HepG2 (cell line): ENCODE results near the gene TNK1. TPM values are rescaled to one million over a fixed set of nuclear protein-coding genes. Genes with fewer than 3 reads are reported as not detected.

Experiments used
- ATAC-seq: fragments of 200-7000 bp; cut with Tn5 transposase; 3 replicates; pipeline ENCODE4 v1.9.1; 2020; ENCODE audit warnings: mild to moderate bottlenecking, moderate library complexity
- BruUV-seq: library from RNA; stranded (reverse); fragments of 400-500 nt; replicated peaks from 2 replicates; lab custom pipeline; 2021; lab: Mats Ljungman, UMichigan
- CTCF ChIA-PET: fragments of 300-600 bp; formaldehyde crosslinking; extraction: SDS; loops from one replicate; lab custom pipeline; 2021; ENCODE audit warnings: low total read pairs, inconsistent platforms, low intra/inter-chr PET ratio; lab: Yijun Ruan, JAX
- POLR2A ChIA-PET: fragments of 350-600 bp; sonication (Branson Sonifier 250); formaldehyde crosslinking; loops from one replicate; lab custom pipeline; 2020; ENCODE audit warnings: antibody characterized with exemption, inconsistent platforms; lab: Yijun Ruan, JAX
- DNase-seq: peaks from one replicate; pipeline ENCODE4 v3.0.0-alpha.2; 2015; ENCODE audit warnings: low spot score
- FAIRE-seq: peaks from 3 replicates; lab custom pipeline; 2011; peaks lifted over from hg19 to GRCh38; lab: Jason Lieb, UNC
- H2AFZ ChIP-seq: one replicate; pipeline ENCODE4 v1.6.1; 2011; ENCODE audit warnings: low read length, inconsistent platforms
- H3K27ac ChIP-seq: fragments of 300-600 bp; 3 replicates; pipeline ENCODE4 v1.8.0; 2011; ENCODE audit warnings: mixed run types, mild to moderate bottlenecking, mixed read lengths, low read length, inconsistent platforms; ENCODE audit not compliant: insufficient read depth; ENCODE audit errors: extremely low read length
- H3K27me3 ChIP-seq, 2 experiments: fragments of 200-600 bp in 1 of 2; 2 replicates in 1 of 2; 3 replicates in 1 of 2; pipeline versions ENCODE4 v1.6.0 to v1.8.0; 2011; ENCODE audit warnings: low read length in 2 of 2, mild to moderate bottlenecking in 2 of 2, moderate library complexity in 2 of 2, inconsistent platforms in 1 of 2; ENCODE audit not compliant: insufficient read depth in 2 of 2, control insufficient read depth in 1 of 2
- H3K36me3 ChIP-seq, 2 experiments: fragments of 200-600 bp in 1 of 2; replicated peaks in 1 of 2; 2 replicates in 1 of 2; 3 replicates in 1 of 2; pipeline versions ENCODE4 v1.5.1 to v1.8.0; 2011; ENCODE audit warnings: low read length in 2 of 2, inconsistent platforms in 1 of 2; ENCODE audit not compliant: insufficient read depth in 2 of 2, control insufficient read depth in 1 of 2
- H3K4me1 ChIP-seq: 2 replicates; pipeline ENCODE4 v1.5.1; 2012; ENCODE audit warnings: low read length, inconsistent platforms; ENCODE audit not compliant: insufficient read depth
- H3K4me2 ChIP-seq: 2 replicates; pipeline ENCODE4 v1.6.0; 2011; ENCODE audit warnings: low read depth, low read length, inconsistent platforms
- H3K4me3 ChIP-seq, 3 experiments: fragments of 200-600 bp in 1 of 3; sonication (generic), shearing (Covaris generic) in 1 of 3; replicated peaks in 1 of 3; 2 replicates each; pipeline ENCODE4 v1.5.1; 2011 to 2016; ENCODE audit warnings: low read length in 3 of 3, inconsistent platforms in 2 of 3, low read depth in 2 of 3, mild to moderate bottlenecking in 2 of 3, control low read depth in 1 of 3, mixed read lengths in 1 of 3; ENCODE audit not compliant: insufficient read depth in 1 of 3
- H3K79me2 ChIP-seq: one replicate; pipeline ENCODE4 v1.6.1; 2011; ENCODE audit warnings: low read length, inconsistent platforms; ENCODE audit not compliant: insufficient read depth
- H3K9ac ChIP-seq: 2 replicates; pipeline ENCODE4 v1.6.0; 2011; ENCODE audit warnings: mild to moderate bottlenecking, low read depth, low read length, inconsistent platforms; ENCODE audit not compliant: insufficient read depth
- H3K9me3 ChIP-seq: 2 replicates; pipeline ENCODE4 v1.5.1; 2012; ENCODE audit warnings: mild to moderate bottlenecking, low read length
- H4K20me1 ChIP-seq: 2 replicates; pipeline ENCODE4 v1.6.0; 2011; ENCODE audit warnings: inconsistent platforms, mild to moderate bottlenecking, low read length, moderate library complexity; ENCODE audit not compliant: insufficient read depth
- CEBPB ChIP-seq: IDR thresholded peaks from 2 replicates; pipeline ENCODE4 v1.6.1; 2011; ENCODE audit warnings: low read depth, low read length, improper control_type of control experiment, borderline replicate concordance
- RBM22 ChIP-seq: fragments of 200-400 bp; formaldehyde crosslinking; optimal IDR thresholded peaks from 2 replicates; pipeline ENCODE3; 2017; ENCODE audit warnings: mild to moderate bottlenecking, low read length, moderate library complexity
- RFX1 ChIP-seq: fragments of 450-650 bp; IDR thresholded peaks from 2 replicates; pipeline ENCODE4 v1.6.1; 2017
- RFX3 ChIP-seq: IDR thresholded peaks from 2 replicates; pipeline ENCODE4 v1.6.1; 2016; ENCODE audit warnings: missing biosample characterization, missing genetic modification reagents
- SUZ12 ChIP-seq: fragments of 150-350 bp; IDR thresholded peaks from 2 replicates; pipeline ENCODE4 v1.6.1; 2014; ENCODE audit warnings: low read depth, low read length
- ZNF17 ChIP-seq: sonication (generic); formaldehyde crosslinking; IDR thresholded peaks from 2 replicates; pipeline ENCODE4 v1.5.0; 2020; ENCODE audit warnings: mild to moderate bottlenecking, missing genetic modification reagents
- ZNF282 ChIP-seq: fragments of 450-650 bp; IDR thresholded peaks from 2 replicates; pipeline ENCODE4 v1.6.1; 2018; ENCODE audit not compliant: partially characterized antibody
- WGBS: methylation state at CpG from one replicate; pipeline ENCODE4 v1.1.6; 2017; ENCODE audit warnings: low lambda C conversion rate; 5-methylcytosine and 5-hydroxymethylcytosine counted together
- in situ Hi-C: cut with HindIII; loops from 2 replicates; pipeline ENCODE4 v1.10.0; 2017; ENCODE audit warnings: low pct_unique_long_range_greater_than_20kb; ENCODE audit not compliant: extremely low pct_ligation_motif_present
- intact Hi-C: fragments of 100-400 bp; cut with micrococcal nuclease; formaldehyde crosslinking; loops from one replicate; pipeline ENCODE4 v1.10.0; 2022; ENCODE audit not compliant: unreplicated experiment
- polyA plus RNA-seq, 8 experiments: library from polyadenylated mRNA; depleted of rRNA in 3 of 8; stranded (reverse) in 7 of 8; unstranded in 1 of 8; fragments of >200 nt; fragmentation: Illumina TruSeq in 4 of 8; extraction: Trizol in 4 of 8; gene quantifications; 2 replicates each; pipeline versions ENCODE4 v1.2.1 to v1.2.3, GENCODE V29; 2011 to 2016; ENCODE audit warnings: low read depth in 4 of 8, missing spikeins in 1 of 8, mixed read lengths in 1 of 8; ENCODE audit not compliant: insufficient read depth in 1 of 8
- total RNA-seq, 5 experiments: library from RNA; depleted of rRNA; stranded (reverse); fragments of >200 nt; fragmentation: Illumina TruSeq; extraction: Trizol; gene quantifications; 2 replicates each; pipeline ENCODE4 v1.2.3, GENCODE V29; 2016; ENCODE audit warnings: low read depth in 1 of 5
- TF ChIP-seq, protein P1 (sequence below): sonication (generic); formaldehyde crosslinking; IDR thresholded peaks from 2 replicates; pipeline ENCODE4 v1.4.0; 2020; ENCODE audit warnings: missing genetic modification reagents
- TF ChIP-seq, protein P2 (sequence below): sonication (generic); formaldehyde crosslinking; IDR thresholded peaks from 2 replicates; pipeline ENCODE4 v1.8.0; 2022; ENCODE audit warnings: missing genetic modification reagents, low read depth, mild to moderate bottlenecking, borderline replicate concordance
- TF ChIP-seq, protein P3 (sequence below): sonication (generic); formaldehyde crosslinking; IDR thresholded peaks from 2 replicates; pipeline ENCODE4 v1.5.1; 2020; ENCODE audit warnings: mild to moderate bottlenecking, missing genetic modification reagents, moderate library complexity

TNK1 gene
- total and polyA plus RNA-seq, 2 of the 13 experiments (the other 11 are each of a cell fraction or from before 2014, with no cell fraction given) = 2.0 to 3.5 TPM

DNA sequence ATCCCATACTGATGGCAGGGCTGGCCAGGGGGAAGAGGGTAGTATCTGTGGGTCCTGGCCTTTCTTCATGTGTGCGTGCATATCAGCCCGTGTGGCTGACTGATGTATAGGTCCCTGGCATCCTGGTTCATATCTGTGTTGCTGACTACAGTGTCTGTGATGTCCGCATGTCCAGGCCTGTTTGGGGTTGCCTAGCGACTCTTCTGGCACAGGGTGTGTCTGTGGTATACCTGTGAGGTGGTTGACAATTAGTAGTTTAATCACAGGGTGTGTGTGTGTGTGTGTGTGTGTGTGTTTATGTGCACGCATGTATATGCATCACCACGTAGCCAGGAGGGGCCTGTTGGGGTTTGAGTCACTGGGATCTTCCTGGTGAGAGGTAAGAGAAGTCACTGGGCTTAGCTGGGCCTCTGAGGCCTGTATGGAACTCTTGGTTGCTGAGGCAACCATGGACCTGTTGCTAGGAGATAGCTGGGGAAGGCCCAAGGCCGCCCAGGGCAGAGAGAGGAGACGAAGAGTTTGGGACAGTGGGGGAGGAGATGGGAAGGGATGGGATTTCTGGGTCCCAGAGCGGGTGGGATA is 26.5 kb upstream of the TNK1 start:
- Histone ChIP-seq H3K79me2 (no peaks in the 10 kb centered on the region), H4K20me1 (peaks cover 7% of the 10 kb centered on the region; the same call in 1 of the 2 replicates), H3K4me1 (peaks cover 33% of the 10 kb centered on the region), H2AFZ (no peak overlapping the region), H3K36me3 (no peaks in the 10 kb centered on the region), H3K27ac (no peak overlapping the region), H3K9ac (no peak overlapping the region), H3K4me2 (no peak overlapping the region), H3K4me3 (no peak overlapping the region), H3K9me3 (no peaks in the 10 kb centered on the region), H3K27me3 (peaks cover 0 to 10% of the 10 kb centered on the region in 2 experiments; a peak in 1 of 5 replicates)
- WGBS = 36% methylated on average over 8 of the region's 9 CpGs
- ATAC-seq (no peak), FAIRE-seq (no peak), DNase-seq (no peak)
- TF ChIP-seq ZNF282 (no peak), ZNF17 (CRISPR knock-in tag) (no peak), CEBPB (no peak), RFX3 (peak; percentile 67), RBM22 (peak; percentile 58), RFX1 (peak; percentile 64; the same call in 1 of the 2 replicates)
- CTCF ChIA-PET = no interaction called here
- intact Hi-C loops (loop anchor here (5.0 to 10.0 kb wide), 2 partner anchors 210 to 307 kb away; partner anchors contain the start of gene SENP3), in situ Hi-C loops (no loop called here)
- POLR2A ChIA-PET = interaction anchor here (2.0 to 7.0 kb wide), 3 partner anchors 25 to 131 kb away, joined by 4 to 44 read pairs (median 9); partner anchors contain the start of genes NEURL4, POLR2A and TMEM256
- no TSS peak for BruUV-seq

DNA sequence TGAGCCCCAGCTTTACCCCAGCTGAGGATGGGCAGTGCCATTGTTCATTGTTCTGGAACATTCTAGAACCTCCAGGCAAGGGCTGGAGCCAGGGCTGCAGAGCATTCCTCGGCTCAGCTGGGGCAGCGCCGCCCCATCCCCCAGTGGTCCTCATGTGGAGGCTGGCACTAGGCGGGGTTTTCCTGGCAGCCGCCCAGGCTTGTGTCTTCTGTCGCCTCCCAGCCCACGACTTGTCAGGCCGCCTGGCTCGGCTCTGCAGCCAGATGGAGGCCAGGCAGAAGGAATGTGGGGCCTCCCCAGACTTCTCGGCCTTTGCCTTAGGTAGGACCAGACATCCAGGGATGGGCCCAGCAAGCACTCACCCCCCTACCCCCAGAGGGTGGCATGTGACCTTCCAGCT is 25.8 kb upstream of the TNK1 start, which contains the start of gene TMEM95:
Gene TMEM95, plus strand, starts transcription at position 104 of the 400 bp plus-strand sequence. Its CDS starts 49 bp downstream, at position 153.
- in situ Hi-C loops (loop anchor here (5.0 kb wide), 1 partner anchor 82 kb away; the partner anchor contains the start of genes FGF11 and TMEM102), intact Hi-C loops (loop anchor here (5.0 to 10.0 kb wide), 4 partner anchors 47 to 210 kb away; partner anchors contain the start of genes POLR2A, SENP3, SLC35G6 and TMEM256)
- ChIA-PET POLR2A (interaction anchor here (1.0 to 7.0 kb wide), 4 partner anchors 26 to 130 kb away, joined by 4 to 44 read pairs (median 6); partner anchors contain the start of genes CHRNB1, NEURL4, POLR2A and TMEM256), CTCF (interaction anchor here (2.0 kb wide), 1 partner anchor 82 kb away, joined by 11 read pairs; no protein-coding TSS in a partner anchor)
- no peaks in the 10 kb centered on the region for H3K9me3 ChIP-seq
- BruUV-seq = no TSS peak
- 23% methylated on average over 6 of the region's 10 CpGs for WGBS
- no peaks in the 10 kb centered on the region for H3K79me2 ChIP-seq
- FAIRE-seq (no peak), DNase-seq (no peak), ATAC-seq (no peak)
- H3K4me2 ChIP-seq = no peak within 1 kb of the TSS
- H2AFZ ChIP-seq = no peak within 1 kb of the TSS
- H4K20me1 ChIP-seq = no peaks in the 10 kb centered on the region
- peaks cover 0 to 11% of the 10 kb centered on the region in 2 experiments; a peak in 2 of 5 replicates for H3K27me3 ChIP-seq
- no peak within 1 kb of the TSS for H3K27ac ChIP-seq
- H3K36me3 ChIP-seq = no peaks in the 10 kb centered on the region
- H3K9ac ChIP-seq = no peak within 1 kb of the TSS
- H3K4me3 ChIP-seq = no peak within 1 kb of the TSS
- peaks cover 26% of the 10 kb centered on the region for H3K4me1 ChIP-seq
- TF ChIP-seq, protein P1, sequence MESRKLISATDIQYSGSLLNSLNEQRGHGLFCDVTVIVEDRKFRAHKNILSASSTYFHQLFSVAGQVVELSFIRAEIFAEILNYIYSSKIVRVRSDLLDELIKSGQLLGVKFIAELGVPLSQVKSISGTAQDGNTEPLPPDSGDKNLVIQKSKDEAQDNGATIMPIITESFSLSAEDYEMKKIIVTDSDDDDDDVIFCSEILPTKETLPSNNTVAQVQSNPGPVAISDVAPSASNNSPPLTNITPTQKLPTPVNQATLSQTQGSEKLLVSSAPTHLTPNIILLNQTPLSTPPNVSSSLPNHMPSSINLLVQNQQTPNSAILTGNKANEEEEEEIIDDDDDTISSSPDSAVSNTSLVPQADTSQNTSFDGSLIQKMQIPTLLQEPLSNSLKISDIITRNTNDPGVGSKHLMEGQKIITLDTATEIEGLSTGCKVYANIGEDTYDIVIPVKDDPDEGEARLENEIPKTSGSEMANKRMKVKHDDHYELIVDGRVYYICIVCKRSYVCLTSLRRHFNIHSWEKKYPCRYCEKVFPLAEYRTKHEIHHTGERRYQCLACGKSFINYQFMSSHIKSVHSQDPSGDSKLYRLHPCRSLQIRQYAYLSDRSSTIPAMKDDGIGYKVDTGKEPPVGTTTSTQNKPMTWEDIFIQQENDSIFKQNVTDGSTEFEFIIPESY (CRISPR knock-in tag) = 0 out of 2 replicates have a peak, but pooled peaks have one; percentile 29
- TF ChIP-seq, protein P2, sequence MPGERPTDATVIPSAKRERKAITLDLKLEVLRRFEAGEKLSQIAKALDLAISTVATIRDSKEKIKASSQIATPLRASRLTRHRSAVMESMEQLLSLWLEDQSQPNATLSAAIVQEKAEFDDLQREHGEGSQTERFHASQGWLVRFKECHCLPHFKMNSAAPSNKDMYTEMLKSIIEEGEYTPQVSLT (CRISPR knock-in tag) = no peak
- TF ChIP-seq SUZ12 = no peak
- TF ChIP-seq, protein P3, sequence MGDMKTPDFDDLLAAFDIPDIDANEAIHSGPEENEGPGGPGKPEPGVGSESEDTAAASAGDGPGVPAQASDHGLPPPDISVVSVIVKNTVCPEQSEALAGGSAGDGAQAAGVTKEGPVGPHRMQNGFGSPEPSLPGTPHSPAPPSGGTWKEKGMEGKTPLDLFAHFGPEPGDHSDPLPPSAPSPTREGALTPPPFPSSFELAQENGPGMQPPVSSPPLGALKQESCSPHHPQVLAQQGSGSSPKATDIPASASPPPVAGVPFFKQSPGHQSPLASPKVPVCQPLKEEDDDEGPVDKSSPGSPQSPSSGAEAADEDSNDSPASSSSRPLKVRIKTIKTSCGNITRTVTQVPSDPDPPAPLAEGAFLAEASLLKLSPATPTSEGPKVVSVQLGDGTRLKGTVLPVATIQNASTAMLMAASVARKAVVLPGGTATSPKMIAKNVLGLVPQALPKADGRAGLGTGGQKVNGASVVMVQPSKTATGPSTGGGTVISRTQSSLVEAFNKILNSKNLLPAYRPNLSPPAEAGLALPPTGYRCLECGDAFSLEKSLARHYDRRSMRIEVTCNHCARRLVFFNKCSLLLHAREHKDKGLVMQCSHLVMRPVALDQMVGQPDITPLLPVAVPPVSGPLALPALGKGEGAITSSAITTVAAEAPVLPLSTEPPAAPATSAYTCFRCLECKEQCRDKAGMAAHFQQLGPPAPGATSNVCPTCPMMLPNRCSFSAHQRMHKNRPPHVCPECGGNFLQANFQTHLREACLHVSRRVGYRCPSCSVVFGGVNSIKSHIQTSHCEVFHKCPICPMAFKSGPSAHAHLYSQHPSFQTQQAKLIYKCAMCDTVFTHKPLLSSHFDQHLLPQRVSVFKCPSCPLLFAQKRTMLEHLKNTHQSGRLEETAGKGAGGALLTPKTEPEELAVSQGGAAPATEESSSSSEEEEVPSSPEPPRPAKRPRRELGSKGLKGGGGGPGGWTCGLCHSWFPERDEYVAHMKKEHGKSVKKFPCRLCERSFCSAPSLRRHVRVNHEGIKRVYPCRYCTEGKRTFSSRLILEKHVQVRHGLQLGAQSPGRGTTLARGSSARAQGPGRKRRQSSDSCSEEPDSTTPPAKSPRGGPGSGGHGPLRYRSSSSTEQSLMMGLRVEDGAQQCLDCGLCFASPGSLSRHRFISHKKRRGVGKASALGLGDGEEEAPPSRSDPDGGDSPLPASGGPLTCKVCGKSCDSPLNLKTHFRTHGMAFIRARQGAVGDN = peak; percentile 18; the same call in 1 of the 2 replicates
